ENCODE measurements around the gene SLC35G6.
"Not testable (repeated sequence)": the region's sequence is repeated elsewhere in the genome, so short reads cannot be mapped to it uniquely, and the experiment has no call there.

SLC35G6 gene

GRCh38 chr17:7478276-7479212, 2.7 kb upstream of the SLC35G6 start:
- DNase-seq (ENCODE audit: low read depth): peak; percentile 50

GRCh38 chr17:7479213-7480088, 1.8 kb upstream of the SLC35G6 start, which contains the start of gene ZBTB4:
Gene ZBTB4, minus strand, starts transcription at chr17:7479631. Its CDS starts 12,830 bp downstream, at chr17:7466801.
- peak; percentile 62 for DNase-seq (ENCODE audit: low read depth)

GRCh38 chr17:7480089-7480384, 1.2 kb upstream of the SLC35G6 start:
- DNase-seq (ENCODE audit: low read depth): no peak

- not testable (repeated sequence) for DNase-seq (ENCODE audit: low read depth)
Observed at GRCh38 chr17:7481842-7482741, 846 bp downstream of the SLC35G6 start.

GRCh38 chr17:7482742-7483088, 1.5 kb downstream of the SLC35G6 start:
- DNase-seq (ENCODE audit: low read depth): not testable (repeated sequence)

GRCh38 chr17:7483255-7484066, 2.2 kb downstream of the SLC35G6 start:
- peak; percentile 88 for DNase-seq (ENCODE audit: low read depth)

- DNase-seq (ENCODE audit: low read depth): peak; percentile 99
Observed at GRCh38 chr17:7484067-7484918, 3.0 kb downstream of the SLC35G6 start, which contains the start of gene POLR2A. Gene POLR2A, plus strand, starts transcription at chr17:7484366.

GRCh38 chr17:7484919-7485377, 3.7 kb downstream of the SLC35G6 start:
- DNase-seq (ENCODE audit: low read depth): no peak

- no peak for DNase-seq (ENCODE audit: low read depth)
Observed at GRCh38 chr17:7486181-7486580, 4.9 kb downstream of the SLC35G6 start.

- no peak for DNase-seq (ENCODE audit: low read depth)
Observed at GRCh38 chr17:7490144-7490543, 8.9 kb downstream of the SLC35G6 start.

- DNase-seq (ENCODE audit: low read depth): no peak
Observed at GRCh38 chr17:7491583-7491982, 10.3 kb downstream of the SLC35G6 start.

GRCh38 chr17:7493941-7494340, 12.7 kb downstream of the SLC35G6 start:
- DNase-seq (ENCODE audit: low read depth): no peak

GRCh38 chr17:7495906-7496434, 14.7 kb downstream of the SLC35G6 start:
- no peak for DNase-seq (ENCODE audit: low read depth)

GRCh38 chr17:7496470-7497183, 15.4 kb downstream of the SLC35G6 start:
- DNase-seq (ENCODE audit: low read depth): no peak

GRCh38 chr17:7497228-7497627, 16.0 kb downstream of the SLC35G6 start:
- no peak for DNase-seq (ENCODE audit: low read depth)

- no peak for DNase-seq (ENCODE audit: low read depth)
Observed at GRCh38 chr17:7497636-7498035, 16.4 kb downstream of the SLC35G6 start.

- DNase-seq (ENCODE audit: low read depth): no peak
Observed at GRCh38 chr17:7499161-7499560, 17.9 kb downstream of the SLC35G6 start.

GRCh38 chr17:7501729-7502128, 20.5 kb downstream of the SLC35G6 start:
- DNase-seq (ENCODE audit: low read depth): no peak
